HepG2 (cell line): Measurements from ENCODE around the gene ABTB2. TPM values are rescaled to one million over a fixed set of nuclear protein-coding genes. Genes with fewer than 3 reads are reported as not detected.

ENCODE experiments used
- ATAC-seq: fragments of 200-7000 bp; cut with Tn5 transposase; 3 replicates; pipeline ENCODE4 v1.9.1; 2020; ENCODE audit warnings: mild to moderate bottlenecking, moderate library complexity
- BruUV-seq: library from RNA; stranded (reverse); fragments of 400-500 nt; replicated peaks from 2 replicates; lab custom pipeline; 2021; lab: Mats Ljungman, UMichigan
- CTCF ChIA-PET: fragments of 300-600 bp; formaldehyde crosslinking; extraction: SDS; loops from one replicate; lab custom pipeline; 2021; ENCODE audit warnings: low total read pairs, inconsistent platforms, low intra/inter-chr PET ratio; lab: Yijun Ruan, JAX
- POLR2A ChIA-PET: fragments of 350-600 bp; sonication (Branson Sonifier 250); formaldehyde crosslinking; loops from one replicate; lab custom pipeline; 2020; ENCODE audit warnings: antibody characterized with exemption, inconsistent platforms; lab: Yijun Ruan, JAX
- DNase-seq: peaks from one replicate; pipeline ENCODE4 v3.0.0-alpha.2; 2015; ENCODE audit warnings: low spot score
- FAIRE-seq: peaks from 3 replicates; lab custom pipeline; 2011; peaks lifted over from hg19 to GRCh38; lab: Jason Lieb, UNC
- H2AFZ ChIP-seq: one replicate; pipeline ENCODE4 v1.6.1; 2011; ENCODE audit warnings: low read length, inconsistent platforms
- H3K27ac ChIP-seq: fragments of 300-600 bp; 3 replicates; pipeline ENCODE4 v1.8.0; 2011; ENCODE audit warnings: mixed run types, mild to moderate bottlenecking, mixed read lengths, low read length, inconsistent platforms; ENCODE audit not compliant: insufficient read depth; ENCODE audit errors: extremely low read length
- H3K27me3 ChIP-seq, 2 experiments: fragments of 200-600 bp in 1 of 2; 2 replicates in 1 of 2; 3 replicates in 1 of 2; pipeline versions ENCODE4 v1.6.0 to v1.8.0; 2011; ENCODE audit warnings: low read length in 2 of 2, mild to moderate bottlenecking in 2 of 2, moderate library complexity in 2 of 2, inconsistent platforms in 1 of 2; ENCODE audit not compliant: insufficient read depth in 2 of 2, control insufficient read depth in 1 of 2
- H3K36me3 ChIP-seq, 2 experiments: fragments of 200-600 bp in 1 of 2; replicated peaks in 1 of 2; 2 replicates in 1 of 2; 3 replicates in 1 of 2; pipeline versions ENCODE4 v1.5.1 to v1.8.0; 2011; ENCODE audit warnings: low read length in 2 of 2, inconsistent platforms in 1 of 2; ENCODE audit not compliant: insufficient read depth in 2 of 2, control insufficient read depth in 1 of 2
- H3K4me1 ChIP-seq: 2 replicates; pipeline ENCODE4 v1.5.1; 2012; ENCODE audit warnings: low read length, inconsistent platforms; ENCODE audit not compliant: insufficient read depth
- H3K4me2 ChIP-seq: 2 replicates; pipeline ENCODE4 v1.6.0; 2011; ENCODE audit warnings: low read depth, low read length, inconsistent platforms
- H3K4me3 ChIP-seq, 3 experiments: fragments of 200-600 bp in 1 of 3; sonication (generic), shearing (Covaris generic) in 1 of 3; replicated peaks in 1 of 3; 2 replicates each; pipeline ENCODE4 v1.5.1; 2011 to 2016; ENCODE audit warnings: low read length in 3 of 3, inconsistent platforms in 2 of 3, low read depth in 2 of 3, mild to moderate bottlenecking in 2 of 3, control low read depth in 1 of 3, mixed read lengths in 1 of 3; ENCODE audit not compliant: insufficient read depth in 1 of 3
- H3K79me2 ChIP-seq: one replicate; pipeline ENCODE4 v1.6.1; 2011; ENCODE audit warnings: low read length, inconsistent platforms; ENCODE audit not compliant: insufficient read depth
- H3K9ac ChIP-seq: 2 replicates; pipeline ENCODE4 v1.6.0; 2011; ENCODE audit warnings: mild to moderate bottlenecking, low read depth, low read length, inconsistent platforms; ENCODE audit not compliant: insufficient read depth
- H3K9me3 ChIP-seq: 2 replicates; pipeline ENCODE4 v1.5.1; 2012; ENCODE audit warnings: mild to moderate bottlenecking, low read length
- H4K20me1 ChIP-seq: 2 replicates; pipeline ENCODE4 v1.6.0; 2011; ENCODE audit warnings: inconsistent platforms, mild to moderate bottlenecking, low read length, moderate library complexity; ENCODE audit not compliant: insufficient read depth
- FOSL1 ChIP-seq: sonication (generic); formaldehyde crosslinking; IDR thresholded peaks from 2 replicates; pipeline ENCODE4 v1.9.0; 2021; ENCODE audit warnings: missing genetic modification reagents, borderline replicate concordance
- TIGD3 ChIP-seq: sonication (generic); formaldehyde crosslinking; IDR thresholded peaks from 2 replicates; pipeline ENCODE4 v1.5.1; 2020; ENCODE audit warnings: mild to moderate bottlenecking, missing genetic modification reagents, borderline replicate concordance
- WIZ ChIP-seq: sonication (generic); formaldehyde crosslinking; IDR thresholded peaks from 2 replicates; pipeline ENCODE4 v1.5.1; 2020; ENCODE audit warnings: mild to moderate bottlenecking, missing genetic modification reagents
- WGBS: methylation state at CpG from one replicate; pipeline ENCODE4 v1.1.6; 2017; ENCODE audit warnings: low lambda C conversion rate; 5-methylcytosine and 5-hydroxymethylcytosine counted together
- in situ Hi-C: cut with HindIII; loops from 2 replicates; pipeline ENCODE4 v1.10.0; 2017; ENCODE audit warnings: low pct_unique_long_range_greater_than_20kb; ENCODE audit not compliant: extremely low pct_ligation_motif_present
- intact Hi-C: fragments of 100-400 bp; cut with micrococcal nuclease; formaldehyde crosslinking; loops from one replicate; pipeline ENCODE4 v1.10.0; 2022; ENCODE audit not compliant: unreplicated experiment
- polyA plus RNA-seq, 8 experiments: library from polyadenylated mRNA; depleted of rRNA in 3 of 8; stranded (reverse) in 7 of 8; unstranded in 1 of 8; fragments of >200 nt; fragmentation: Illumina TruSeq in 4 of 8; extraction: Trizol in 4 of 8; gene quantifications; 2 replicates each; pipeline versions ENCODE4 v1.2.1 to v1.2.3, GENCODE V29; 2011 to 2016; ENCODE audit warnings: low read depth in 4 of 8, missing spikeins in 1 of 8, mixed read lengths in 1 of 8; ENCODE audit not compliant: insufficient read depth in 1 of 8
- total RNA-seq, 5 experiments: library from RNA; depleted of rRNA; stranded (reverse); fragments of >200 nt; fragmentation: Illumina TruSeq; extraction: Trizol; gene quantifications; 2 replicates each; pipeline ENCODE4 v1.2.3, GENCODE V29; 2016; ENCODE audit warnings: low read depth in 1 of 5
- TF ChIP-seq, protein P1 (sequence below): sonication (generic); formaldehyde crosslinking; IDR thresholded peaks from 2 replicates; pipeline ENCODE4 v1.4.0; 2020; ENCODE audit warnings: mild to moderate bottlenecking, low read depth, missing genetic modification reagents
- TF ChIP-seq, protein P2 (sequence below): sonication (generic); formaldehyde crosslinking; IDR thresholded peaks from 2 replicates; pipeline ENCODE4 v1.4.0; 2020; ENCODE audit warnings: missing genetic modification reagents

Gene ABTB2
- total and polyA plus RNA-seq, 2 of the 13 experiments (the other 11 are each of a cell fraction or from before 2014, with no cell fraction given): 5.1 to 15.4 TPM

DNA sequence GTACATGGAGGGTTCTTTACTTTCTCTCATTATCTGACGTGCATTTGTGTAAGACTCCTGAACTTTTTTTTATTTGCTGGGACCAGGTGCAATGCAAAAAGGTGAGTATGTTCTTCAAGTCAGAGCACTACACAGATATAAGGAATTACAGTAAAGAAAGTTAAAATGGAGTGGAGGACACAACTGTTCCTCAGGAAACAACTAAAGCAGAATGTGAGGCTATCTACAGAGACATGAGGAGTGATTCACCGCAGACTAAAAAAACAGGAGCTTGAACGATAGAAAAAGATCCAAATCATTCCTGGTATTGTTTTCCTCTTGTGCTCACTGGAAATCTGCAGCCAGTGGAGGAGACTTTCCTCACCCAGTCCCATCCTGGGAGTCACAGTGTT, 106.2 kb downstream of the ABTB2 start:
- no peak overlapping the region for H3K27ac ChIP-seq
- H3K79me2 ChIP-seq: no peaks in the 10 kb centered on the region
- no peak overlapping the region for H2AFZ ChIP-seq
- peaks cover 13% of the 10 kb centered on the region; the same call in 1 of the 2 replicates for H4K20me1 ChIP-seq
- H3K9me3 ChIP-seq: no peaks in the 10 kb centered on the region
- intact Hi-C loops: no loop called here
- no peak for DNase-seq
- BruUV-seq: no TSS peak
- CTCF ChIA-PET: no interaction called here
- no peak overlapping the region for H3K9ac ChIP-seq
- no peak for FAIRE-seq
- H3K4me2 ChIP-seq: no peak overlapping the region
- no peak for ATAC-seq
- in situ Hi-C loops: no loop called here
- peaks cover 39% of the 10 kb centered on the region for H3K4me1 ChIP-seq
- no peaks in the 10 kb centered on the region for H3K27me3 ChIP-seq
- TF ChIP-seq WIZ (CRISPR knock-in tag) (no peak), TIGD3 (no peak), FOSL1 (no peak)
- TF ChIP-seq, protein P1, sequence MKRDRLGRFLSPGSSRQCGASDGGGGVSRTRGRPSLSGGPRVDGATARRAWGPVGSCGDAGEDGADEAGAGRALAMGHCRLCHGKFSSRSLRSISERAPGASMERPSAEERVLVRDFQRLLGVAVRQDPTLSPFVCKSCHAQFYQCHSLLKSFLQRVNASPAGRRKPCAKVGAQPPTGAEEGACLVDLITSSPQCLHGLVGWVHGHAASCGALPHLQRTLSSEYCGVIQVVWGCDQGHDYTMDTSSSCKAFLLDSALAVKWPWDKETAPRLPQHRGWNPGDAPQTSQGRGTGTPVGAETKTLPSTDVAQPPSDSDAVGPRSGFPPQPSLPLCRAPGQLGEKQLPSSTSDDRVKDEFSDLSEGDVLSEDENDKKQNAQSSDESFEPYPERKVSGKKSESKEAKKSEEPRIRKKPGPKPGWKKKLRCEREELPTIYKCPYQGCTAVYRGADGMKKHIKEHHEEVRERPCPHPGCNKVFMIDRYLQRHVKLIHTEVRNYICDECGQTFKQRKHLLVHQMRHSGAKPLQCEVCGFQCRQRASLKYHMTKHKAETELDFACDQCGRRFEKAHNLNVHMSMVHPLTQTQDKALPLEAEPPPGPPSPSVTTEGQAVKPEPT (CRISPR knock-in tag): no peak
- TF ChIP-seq, protein P2, sequence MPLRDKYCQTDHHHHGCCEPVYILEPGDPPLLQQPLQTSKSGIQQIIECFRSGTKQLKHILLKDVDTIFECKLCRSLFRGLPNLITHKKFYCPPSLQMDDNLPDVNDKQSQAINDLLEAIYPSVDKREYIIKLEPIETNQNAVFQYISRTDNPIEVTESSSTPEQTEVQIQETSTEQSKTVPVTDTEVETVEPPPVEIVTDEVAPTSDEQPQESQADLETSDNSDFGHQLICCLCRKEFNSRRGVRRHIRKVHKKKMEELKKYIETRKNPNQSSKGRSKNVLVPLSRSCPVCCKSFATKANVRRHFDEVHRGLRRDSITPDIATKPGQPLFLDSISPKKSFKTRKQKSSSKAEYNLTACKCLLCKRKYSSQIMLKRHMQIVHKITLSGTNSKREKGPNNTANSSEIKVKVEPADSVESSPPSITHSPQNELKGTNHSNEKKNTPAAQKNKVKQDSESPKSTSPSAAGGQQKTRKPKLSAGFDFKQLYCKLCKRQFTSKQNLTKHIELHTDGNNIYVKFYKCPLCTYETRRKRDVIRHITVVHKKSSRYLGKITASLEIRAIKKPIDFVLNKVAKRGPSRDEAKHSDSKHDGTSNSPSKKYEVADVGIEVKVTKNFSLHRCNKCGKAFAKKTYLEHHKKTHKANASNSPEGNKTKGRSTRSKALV (CRISPR knock-in tag): no peak
- no peak overlapping the region for H3K4me3 ChIP-seq
- POLR2A ChIA-PET: interaction anchor here (3.4 kb wide), 1 partner anchor 106 kb away, joined by 14 read pairs; the partner anchor contains the start of gene ABTB2
- no peaks in the 10 kb centered on the region for H3K36me3 ChIP-seq
- 90% methylated on average over 3 of the region's 3 CpGs for WGBS
